GM19193 (cell line): Measurements from ENCODE around the gene RIPK3.

Source experiments
- POLR2A ChIP-seq: IDR thresholded peaks from 4 replicates; pipeline ENCODE4 v1.6.1; 2011; ENCODE audit not compliant: insufficient read depth, insufficient read length; ENCODE audit errors: extremely low read depth

The RIPK3 gene

GRCh38 chr14:24317141-24317928 is 22.5 kb downstream of the RIPK3 start:
- TF ChIP-seq POLR2A, result no peak

- TF ChIP-seq POLR2A, result no peak
Measured at GRCh38 chr14:24316597-24316950, 23.2 kb downstream of the RIPK3 start.

GRCh38 chr14:24315807-24316596 is 23.8 kb downstream of the RIPK3 start:
- TF ChIP-seq POLR2A, result no peak

GRCh38 chr14:24315243-24315806 is 24.5 kb downstream of the RIPK3 start:
- TF ChIP-seq POLR2A, result no peak

- no peak for TF ChIP-seq POLR2A
Measured at GRCh38 chr14:24314377-24315193, 25.2 kb downstream of the RIPK3 start.

GRCh38 chr14:24313913-24314312 is 25.9 kb downstream of the RIPK3 start:
- TF ChIP-seq POLR2A, result no peak

- TF ChIP-seq POLR2A, result no peak
Measured at GRCh38 chr14:24312736-24313507, 26.9 kb downstream of the RIPK3 start.

- no peak for TF ChIP-seq POLR2A
Measured at GRCh38 chr14:24311837-24312615, 27.8 kb downstream of the RIPK3 start.

GRCh38 chr14:24310646-24311604 is 28.9 kb downstream of the RIPK3 start, which contains the start of gene LTB4R:
Gene LTB4R, plus strand, starts transcription at chr14:24311502. Its CDS starts 4,150 bp downstream, at chr14:24315652.
- peak; percentile 29 for TF ChIP-seq POLR2A

GRCh38 chr14:24310265-24310645 is 29.5 kb downstream of the RIPK3 start:
- TF ChIP-seq POLR2A, result no peak

GRCh38 chr14:24309538-24310264 is 30.1 kb downstream of the RIPK3 start, which contains the start of gene LTB4R2:
Gene LTB4R2, plus strand, starts transcription at chr14:24310140. Its CDS starts 525 bp downstream, at chr14:24310665.
- no peak for TF ChIP-seq POLR2A
